HG02938 (cell line): Measurements from ENCODE around the gene MRPL16.

Source experiments
- ATAC-seq: cut with Tn5 transposase; IDR thresholded peaks from one replicate; pipeline ENCODE4 v1.9.1; 2021; ENCODE audit warnings: mild to moderate bottlenecking, moderate library complexity; ENCODE audit not compliant: unreplicated experiment

Gene MRPL16

DNA sequence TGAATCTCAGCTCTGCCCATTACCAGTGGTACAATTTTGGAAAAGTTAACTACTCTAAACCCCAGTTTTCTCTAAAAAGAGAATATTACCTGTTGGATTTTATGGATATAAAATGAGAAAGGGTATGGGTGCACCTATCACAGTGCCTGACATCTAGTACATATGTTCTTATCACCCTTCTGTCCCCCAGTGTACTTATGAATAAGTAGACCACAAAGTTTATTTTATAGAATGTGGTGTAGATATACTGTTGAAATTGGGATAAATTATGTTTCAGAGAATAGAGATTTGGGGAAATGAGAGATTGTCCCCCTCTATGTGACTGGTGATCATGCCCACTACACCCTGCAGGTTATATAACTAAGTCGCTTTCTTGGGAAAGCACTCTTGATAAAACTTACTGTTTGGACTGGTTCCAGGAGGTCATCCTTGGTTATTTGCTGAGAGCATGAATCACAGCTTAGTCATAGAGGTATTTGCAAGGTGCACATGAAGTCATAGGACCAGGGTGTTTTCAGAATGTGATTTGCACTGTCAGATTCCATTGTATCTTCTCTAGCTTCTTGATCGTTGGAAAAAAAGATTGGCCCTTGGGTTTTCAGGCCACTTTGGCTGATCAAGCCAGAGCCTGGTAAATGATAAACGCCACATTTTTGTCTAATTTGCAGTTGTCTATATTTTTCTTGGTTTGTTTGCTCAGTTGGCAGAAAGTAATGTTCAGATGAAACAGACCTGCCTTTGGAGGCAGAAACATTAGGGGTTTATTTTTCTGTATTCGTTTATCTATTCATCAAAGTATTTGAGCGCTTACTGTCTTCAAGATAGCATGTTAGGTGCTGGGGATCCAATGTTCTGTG, 34.1 kb downstream of the MRPL16 start:
- ATAC-seq: no peak

DNA sequence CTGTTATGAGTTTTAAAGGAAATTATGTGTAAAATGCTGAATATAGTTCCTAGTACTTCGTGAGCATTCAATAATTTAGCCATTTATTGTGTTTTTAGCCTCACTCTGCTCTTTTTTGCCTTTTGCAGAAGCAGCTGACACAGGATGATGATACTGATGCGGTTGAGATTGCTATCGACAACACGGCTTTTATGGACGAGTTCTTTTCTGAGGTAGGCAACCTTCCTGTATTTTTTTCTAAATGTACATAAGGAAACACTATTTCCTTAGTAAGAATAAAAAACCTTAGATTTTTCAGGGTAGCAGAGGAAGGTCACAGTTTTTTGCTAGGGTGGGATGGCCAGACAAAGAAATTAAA, 37.5 kb downstream of the MRPL16 start:
- ATAC-seq: no peak

DNA sequence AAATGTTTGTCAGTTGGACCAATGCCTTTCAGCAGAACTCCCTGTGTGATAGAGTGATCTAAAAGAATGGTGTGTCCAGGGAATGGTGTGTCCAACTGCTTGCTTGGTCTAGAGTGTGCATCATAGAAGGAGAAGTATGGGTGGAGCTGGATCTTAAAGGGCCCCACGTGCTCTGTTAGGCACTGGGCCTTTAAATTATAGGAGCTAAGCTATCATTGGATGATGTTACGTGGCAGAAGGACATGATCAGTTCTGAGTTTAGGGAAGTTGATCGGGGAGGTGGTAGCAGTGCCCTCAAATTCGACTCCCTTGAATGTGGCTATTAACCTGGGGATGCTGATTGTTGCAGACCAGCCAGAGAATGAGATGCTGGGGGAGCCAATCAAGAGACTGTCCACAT, 39.0 kb downstream of the MRPL16 start:
- ATAC-seq: no peak

DNA sequence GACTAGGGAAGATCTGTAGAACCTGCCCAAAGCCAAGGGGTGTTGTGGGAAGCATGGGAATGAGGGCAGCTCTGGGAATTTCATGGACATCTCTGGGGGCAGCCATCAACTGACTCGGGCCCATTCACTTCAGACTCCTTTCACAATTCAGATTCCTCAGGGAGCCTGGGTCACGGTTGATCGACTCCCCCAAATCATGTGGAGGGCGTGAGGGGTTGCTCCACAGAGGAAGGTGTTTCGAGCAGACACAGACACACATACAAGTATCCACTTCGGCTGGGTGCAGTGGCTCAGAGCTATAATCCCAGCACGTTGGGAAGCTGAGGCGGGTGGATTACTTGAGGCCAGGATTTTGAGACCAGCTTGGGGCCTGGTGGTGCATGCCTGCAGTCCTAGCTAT, 39.7 kb downstream of the MRPL16 start:
- ATAC-seq: no peak

DNA sequence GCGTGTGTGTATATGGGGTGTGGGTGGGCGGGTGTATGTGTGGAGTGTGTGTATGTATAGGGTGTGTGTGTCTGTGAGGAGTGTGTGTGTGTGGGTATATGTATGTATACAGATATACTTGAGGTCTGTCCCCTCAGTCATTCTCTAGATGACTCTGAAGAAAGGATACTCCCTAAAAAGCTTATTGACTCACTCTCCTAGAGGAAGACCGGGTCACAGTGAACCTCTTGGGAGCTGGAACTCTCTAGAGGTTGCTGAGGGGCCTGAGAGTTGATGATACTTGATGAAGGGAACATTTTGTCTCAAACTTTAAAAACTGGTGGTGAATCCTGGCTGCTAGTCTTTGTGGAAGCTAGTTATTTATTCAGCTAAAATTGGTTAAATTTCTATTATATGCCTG, 40.3 kb downstream of the MRPL16 start:
- ATAC-seq: no peak

DNA sequence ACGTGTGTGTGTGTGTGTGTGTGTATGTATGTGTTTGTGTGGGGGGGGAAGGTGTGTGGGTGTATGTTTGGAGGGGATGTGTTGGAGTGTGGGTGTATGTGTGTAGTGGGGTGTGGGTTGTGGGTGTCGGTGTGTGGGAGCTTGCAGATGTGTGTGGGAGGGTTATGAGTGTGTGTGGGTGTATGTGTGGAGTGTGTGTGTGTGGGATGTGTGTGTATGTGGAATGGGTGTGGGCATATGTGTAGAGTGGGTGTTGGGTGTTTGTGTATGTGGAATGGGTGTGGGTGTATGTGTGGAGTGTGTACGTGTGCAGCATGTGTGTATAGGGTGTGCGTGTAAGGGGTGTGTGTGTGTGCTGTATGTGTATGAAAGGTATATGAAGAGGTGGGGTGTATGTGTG, 40.8 kb downstream of the MRPL16 start:
- ATAC-seq: no peak

DNA sequence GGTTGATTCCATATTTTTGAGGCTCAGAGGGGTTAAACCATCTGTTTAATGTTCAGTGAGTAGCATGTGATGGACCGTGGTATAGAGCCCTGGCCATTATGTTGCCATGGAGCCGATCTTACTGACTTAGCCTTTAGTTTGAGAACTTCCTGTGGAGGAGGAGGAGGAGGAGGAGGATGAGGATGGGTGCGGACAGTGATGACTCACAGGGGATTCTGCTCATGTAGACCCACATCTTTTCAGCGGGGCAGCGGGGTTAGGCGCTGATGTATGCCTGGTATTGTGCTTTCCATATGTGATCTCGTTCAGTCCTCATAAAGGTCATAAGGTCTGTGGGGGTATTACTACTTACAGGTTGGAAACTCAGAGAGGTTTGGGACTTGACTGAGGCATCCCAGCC, 41.5 kb downstream of the MRPL16 start:
- ATAC-seq: no peak

DNA sequence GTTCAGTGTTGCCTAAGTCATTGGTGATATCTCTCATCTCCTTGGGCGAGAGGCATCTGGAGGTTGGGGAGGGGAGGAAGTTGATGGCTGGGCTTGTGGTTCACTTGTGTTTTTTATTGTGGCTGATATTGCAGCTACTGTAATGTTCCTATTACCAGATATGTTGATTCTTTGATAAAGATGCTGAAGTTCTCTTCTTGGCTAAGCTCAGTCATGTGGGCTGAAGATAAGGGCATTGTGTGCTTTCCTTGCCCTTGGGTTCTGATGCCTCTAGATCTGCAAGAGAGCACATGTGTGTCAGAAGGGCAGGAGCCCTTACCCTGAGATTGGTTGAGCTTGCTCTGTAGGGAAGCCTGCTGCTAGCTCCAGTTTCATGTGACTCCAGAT, 43.4 kb downstream of the MRPL16 start:
- no peak for ATAC-seq

DNA sequence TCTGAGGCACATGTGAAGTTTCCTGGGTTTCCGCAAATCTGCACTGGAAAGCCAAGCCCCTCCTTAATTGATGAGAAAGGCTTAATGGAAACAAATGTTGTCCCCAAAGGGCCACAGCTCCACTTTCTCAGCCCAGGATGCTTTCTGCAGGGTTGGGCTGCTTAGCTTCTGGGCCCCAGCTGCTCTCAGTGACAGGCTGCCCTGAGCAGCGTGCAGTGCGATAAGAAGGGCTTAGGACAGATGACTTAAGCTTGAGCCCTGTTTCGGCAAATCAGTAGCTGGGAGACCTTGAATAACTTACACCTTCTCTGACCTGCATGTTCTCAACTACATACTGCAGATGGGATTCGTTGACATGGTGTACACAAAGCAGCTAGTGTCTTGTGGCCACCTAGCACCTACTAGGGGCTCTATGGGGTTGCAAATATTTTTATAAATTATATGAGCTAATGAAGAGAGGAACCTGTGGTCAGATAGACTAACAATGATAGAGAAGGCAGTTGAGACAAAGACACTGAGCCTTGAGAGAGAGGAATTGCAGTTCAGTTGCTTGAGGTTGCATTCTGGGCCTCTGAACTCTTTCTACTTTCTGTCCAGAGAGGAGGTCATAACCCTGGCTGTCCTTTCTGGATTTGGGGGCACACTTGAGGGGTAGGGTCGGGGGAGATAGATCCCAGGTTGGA, 43.9 kb downstream of the MRPL16 start:
- ATAC-seq: no peak

DNA sequence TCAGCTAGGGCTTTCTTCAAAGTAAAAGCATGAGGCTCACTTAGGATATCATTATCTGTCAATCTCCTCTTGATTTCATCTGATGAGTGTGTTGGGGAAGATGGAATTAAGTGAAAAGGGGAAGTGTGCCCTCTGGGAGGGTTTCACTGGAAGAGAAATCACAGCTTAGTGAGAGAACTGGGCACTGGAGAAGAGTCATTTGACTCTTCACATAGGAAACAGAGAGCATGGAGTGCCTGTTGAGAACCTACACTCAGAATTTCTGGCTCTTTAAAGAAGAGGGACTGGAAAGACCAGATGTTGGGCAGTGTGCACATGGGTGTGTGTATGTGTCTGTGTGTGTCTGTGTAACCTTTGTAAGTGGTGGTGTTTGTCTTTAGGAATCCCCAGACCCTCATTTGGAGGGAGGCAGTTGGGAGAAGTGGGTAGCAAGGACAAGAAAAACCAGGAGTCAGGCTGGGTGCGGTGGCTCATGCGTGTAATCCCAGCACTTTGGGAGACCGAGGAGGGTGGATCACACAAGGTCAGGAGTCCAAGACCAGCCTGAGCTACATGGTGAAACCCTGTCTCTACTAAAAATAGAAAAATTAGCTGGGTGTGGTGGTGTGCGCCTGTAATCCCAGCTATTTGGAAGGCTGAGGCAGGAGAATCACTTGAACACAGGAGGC, 45.4 kb downstream of the MRPL16 start:
- ATAC-seq: no peak

DNA sequence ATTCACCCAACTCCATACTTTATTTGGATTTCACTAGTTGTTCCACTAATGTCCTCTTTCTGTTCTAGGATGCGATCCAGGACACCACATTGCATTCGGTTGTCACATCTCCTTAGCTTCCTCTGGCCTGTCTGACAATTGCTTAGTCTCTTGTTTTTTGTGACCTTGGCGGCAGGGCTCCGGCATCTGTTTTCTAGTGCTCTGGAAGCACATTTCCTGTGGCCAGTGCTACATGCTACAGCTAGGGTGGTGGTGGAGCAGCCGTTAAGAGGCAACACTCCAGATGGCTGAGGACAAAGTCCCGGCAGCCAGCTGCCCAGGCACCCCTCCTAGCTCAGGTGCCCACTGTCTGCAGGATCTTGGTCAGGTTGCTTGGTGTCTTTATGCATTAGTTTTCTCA, 48.6 kb downstream of the MRPL16 start:
- no peak for ATAC-seq

DNA sequence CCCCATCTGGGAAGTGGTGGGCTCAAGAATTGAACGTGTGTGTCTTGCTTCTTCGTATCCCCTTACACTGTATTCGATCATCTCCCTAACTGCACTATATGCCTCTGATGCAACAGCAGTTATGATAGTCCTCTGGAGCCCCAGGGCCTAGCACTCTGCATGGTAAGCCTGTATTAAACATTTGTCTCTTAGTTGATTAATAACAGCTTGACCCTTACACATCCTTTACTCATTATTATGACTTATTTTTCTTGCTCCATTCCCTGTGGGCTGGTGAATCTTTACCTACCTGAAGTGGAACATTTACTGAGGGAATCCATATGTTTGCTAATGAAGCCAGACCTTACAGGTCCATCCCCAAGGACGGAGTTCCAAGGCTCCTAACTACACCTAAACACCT, 49.8 kb downstream of the MRPL16 start:
- ATAC-seq: no peak

DNA sequence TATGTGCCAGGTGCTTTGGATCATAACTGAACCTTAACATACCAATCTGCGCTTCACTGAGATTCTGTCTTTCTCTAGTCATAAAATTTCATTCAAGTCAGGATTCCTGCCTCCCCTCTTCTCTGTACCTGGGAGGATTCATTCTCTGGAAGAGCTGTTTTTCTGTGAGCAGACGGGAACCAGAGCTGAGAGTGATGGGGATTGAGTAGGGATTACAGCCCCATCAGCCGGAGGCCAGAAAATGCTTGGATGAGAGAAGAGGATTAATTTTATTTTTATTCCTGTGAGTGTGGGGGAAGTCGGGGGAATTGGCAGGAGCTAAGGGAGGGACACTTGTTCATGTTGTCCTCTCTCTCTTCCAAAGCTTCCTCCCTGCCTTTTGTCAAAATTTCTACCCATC, 50.7 kb downstream of the MRPL16 start:
- no peak for ATAC-seq

DNA sequence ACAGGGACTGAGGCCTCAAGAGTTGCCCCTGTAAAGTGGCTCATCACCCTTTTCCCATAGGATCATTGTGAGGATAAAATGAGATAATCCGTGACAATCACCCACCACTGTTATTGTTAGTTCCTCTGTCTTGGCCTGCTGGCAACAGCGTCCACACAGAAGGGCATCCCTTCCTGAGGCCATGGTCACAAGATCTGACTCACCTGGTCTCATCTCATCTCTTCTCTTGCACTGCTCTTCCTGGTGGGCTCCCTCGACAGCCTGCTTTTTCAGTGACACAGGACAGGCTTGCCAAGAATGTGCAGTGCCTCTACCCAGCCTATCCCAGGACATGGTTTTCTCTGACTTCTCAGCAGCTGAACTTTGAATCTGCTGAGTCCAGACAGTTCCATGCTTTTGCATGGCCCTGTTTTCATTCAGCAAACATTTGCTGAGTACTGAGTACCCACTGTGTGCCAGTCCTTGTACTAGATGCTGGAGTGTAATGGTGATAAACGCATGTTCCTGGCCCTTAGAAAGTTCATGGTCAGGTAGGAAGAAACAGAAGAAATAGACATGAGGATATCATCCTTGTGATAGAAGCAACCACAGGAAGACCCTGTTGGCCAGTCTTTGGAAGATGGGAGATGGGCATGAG, 52.1 kb downstream of the MRPL16 start:
- no peak for ATAC-seq

DNA sequence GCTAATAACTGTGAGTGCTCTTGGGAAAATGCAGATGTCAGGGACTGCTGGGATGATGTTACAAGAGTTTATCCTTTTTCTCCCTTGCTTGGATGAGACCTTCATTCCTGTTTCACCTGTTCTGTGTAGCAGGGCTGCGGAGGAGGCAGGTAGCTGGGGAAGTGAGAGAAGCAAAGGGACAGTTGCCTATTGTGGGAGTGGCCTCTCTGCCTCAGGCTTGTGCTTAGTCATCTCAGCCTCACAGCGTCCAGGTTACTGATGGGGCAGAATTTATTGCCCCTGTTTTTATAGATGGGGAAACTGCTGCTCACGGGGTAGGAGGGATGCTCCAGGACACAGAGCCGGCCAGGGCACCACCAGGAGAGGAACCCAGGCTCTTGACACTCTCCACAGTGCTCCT, 53.7 kb downstream of the MRPL16 start:
- ATAC-seq: peak; percentile 43

DNA sequence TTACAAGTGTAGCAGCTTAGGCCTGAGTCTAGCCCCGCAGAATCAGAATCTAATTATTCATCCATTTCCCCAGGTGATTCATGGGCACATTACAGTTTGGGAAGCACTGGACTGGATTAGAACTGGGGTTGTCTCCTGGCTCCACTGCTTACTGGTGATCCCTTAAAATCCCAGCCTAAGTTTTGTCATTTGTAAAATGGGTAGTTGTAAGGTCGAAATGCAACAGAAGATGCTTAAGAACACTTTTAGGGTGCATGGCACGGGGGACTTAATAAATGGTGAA, 54.1 kb downstream of the MRPL16 start:
- ATAC-seq: no peak
